ENCODE data around the gene ARID3C.
A peak's percentile ranks its signal among the peaks of the same experiment; 100 is the strongest.

The ARID3C gene
- 0.04 to 0.18 reads per million in 2 experiments for total RNA-seq

GRCh38 chr9:34628656-34629490 lies at the start of gene ARID3C:
TSS of gene ARID3C (minus strand) at chr9:34629066. CDS start at chr9:34628014, 1,052 bp downstream.
- no peak for DNase-seq (ENCODE audit: low read depth)

- no peak for DNase-seq (ENCODE audit: low read depth)
Observed at GRCh38 chr9:34675869-34676268, 47.0 kb upstream of the ARID3C start.

- DNase-seq (ENCODE audit: low read depth): peak; percentile 32
Observed at GRCh38 chr9:34675048-34675714, 46.3 kb upstream of the ARID3C start.

- no peak for DNase-seq (ENCODE audit: low read depth)
Observed at GRCh38 chr9:34674440-34674839, 45.6 kb upstream of the ARID3C start.

- DNase-seq (ENCODE audit: low read depth): no peak
Observed at GRCh38 chr9:34671307-34671706, 42.4 kb upstream of the ARID3C start.

- DNase-seq (ENCODE audit: low read depth): no peak
Observed at GRCh38 chr9:34669809-34670562, 41.1 kb upstream of the ARID3C start.

- DNase-seq (ENCODE audit: low read depth): peak; percentile 88
Observed at GRCh38 chr9:34665381-34666250, 36.8 kb upstream of the ARID3C start.

- DNase-seq (ENCODE audit: low read depth): no peak
Observed at GRCh38 chr9:34665067-34665380, 36.2 kb upstream of the ARID3C start.

GRCh38 chr9:34664281-34665066 lies 35.6 kb upstream of the ARID3C start:
- peak; percentile 65 for DNase-seq (ENCODE audit: low read depth)

- no peak for DNase-seq (ENCODE audit: low read depth)
Observed at GRCh38 chr9:34663303-34663605, 34.4 kb upstream of the ARID3C start.

- DNase-seq (ENCODE audit: low read depth): no peak
Observed at GRCh38 chr9:34662526-34663302, 33.8 kb upstream of the ARID3C start, which contains the start of gene CCL27. TSS of gene CCL27 (minus strand) at chr9:34662657. CDS start at chr9:34662633, 24 bp downstream.

- DNase-seq (ENCODE audit: low read depth): no peak
Observed at GRCh38 chr9:34659592-34660253, 30.9 kb upstream of the ARID3C start.

GRCh38 chr9:34658461-34658860 lies 29.6 kb upstream of the ARID3C start:
- DNase-seq (ENCODE audit: low read depth): no peak

GRCh38 chr9:34656992-34657391 lies 28.1 kb upstream of the ARID3C start:
- DNase-seq (ENCODE audit: low read depth): no peak

- no peak for DNase-seq (ENCODE audit: low read depth)
Observed at GRCh38 chr9:34655394-34655793, 26.5 kb upstream of the ARID3C start.

- no peak for DNase-seq (ENCODE audit: low read depth)
Observed at GRCh38 chr9:34654323-34655051, 25.6 kb upstream of the ARID3C start.

- DNase-seq (ENCODE audit: low read depth): no peak
Observed at GRCh38 chr9:34653151-34654072, 24.5 kb upstream of the ARID3C start.

GRCh38 chr9:34652602-34653000 lies 23.7 kb upstream of the ARID3C start:
- no peak for DNase-seq (ENCODE audit: low read depth)
